ENCODE results near the gene ZNF358. TPM values are rescaled to one million over a fixed set of nuclear protein-coding genes. Genes with fewer than 3 reads are reported as not detected.

The ZNF358 gene
- total and polyA plus RNA-seq, 2 of the 13 experiments (the other 11 are each of a cell fraction or from before 2014, with no cell fraction given) = 9.1 to 37.0 TPM

DNA sequence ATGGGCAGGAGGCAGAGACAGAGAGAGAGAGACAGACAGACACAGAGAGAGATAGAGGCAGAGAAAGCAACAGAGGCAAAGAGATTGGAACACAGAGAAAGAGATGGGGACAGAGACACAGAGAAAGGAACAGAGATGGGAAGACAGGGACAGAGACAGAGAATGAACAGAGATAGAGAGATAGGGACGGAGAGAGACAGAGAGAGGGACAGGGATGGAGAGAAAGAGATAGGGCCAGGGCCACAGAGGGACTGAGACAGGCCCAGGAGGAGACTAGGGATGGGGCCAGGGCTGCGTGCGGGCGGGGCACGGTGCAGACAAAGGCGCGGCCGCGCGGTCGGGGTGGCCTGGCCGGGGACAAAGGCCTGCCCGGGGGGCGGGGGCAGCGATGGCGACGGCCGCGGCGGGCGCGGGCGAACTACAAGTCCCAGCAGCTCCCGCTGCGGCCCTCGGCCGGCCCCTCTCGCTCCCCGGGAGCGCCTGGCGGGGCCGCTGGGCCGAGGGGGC, at the start of gene ZNF358 (continued):
- TF ChIP-seq CREM (IDR thresholded peaks at IDR 0.05) (no peak), CREM (CRISPR knock-in tag; IDR thresholded peaks at IDR 0.05) (no peak), GATA4 (IDR thresholded peaks at IDR 0.05; ENCODE audit: borderline replicate concordance, low read depth) (no peak), ZUFSP (CRISPR knock-in tag; IDR thresholded peaks at IDR 0.05; ENCODE audit: borderline replicate concordance) (no peak), NFATC3 (CRISPR knock-in tag; IDR thresholded peaks at IDR 0.05) (no peak), TRIM24 (CRISPR knock-in tag; IDR thresholded peaks at IDR 0.05) (no peak), ZZZ3 (CRISPR knock-in tag; IDR thresholded peaks at IDR 0.05; ENCODE audit: borderline replicate concordance) (no peak), RORA (CRISPR knock-in tag; IDR thresholded peaks at IDR 0.05) (no peak), ZNF44 (CRISPR knock-in tag; IDR thresholded peaks at IDR 0.05) (no peak), ZNF792 (CRISPR knock-in tag; IDR thresholded peaks at IDR 0.05) (no peak), HMGA1 (CRISPR knock-in tag; conservative IDR thresholded peaks at IDR 0.05) (no peak), ZKSCAN5 (CRISPR knock-in tag; IDR thresholded peaks at IDR 0.05) (no peak), SNRNP70 (IDR thresholded peaks at IDR 0.05; ENCODE audit: low read depth, low read length) (no peak), ZNF614 (CRISPR knock-in tag; IDR thresholded peaks at IDR 0.05; ENCODE audit: borderline replicate concordance) (no peak), JUNB (CRISPR knock-in tag; IDR thresholded peaks at IDR 0.05; ENCODE audit: borderline replicate concordance) (no peak)
- TF ChIP-seq, protein P1, sequence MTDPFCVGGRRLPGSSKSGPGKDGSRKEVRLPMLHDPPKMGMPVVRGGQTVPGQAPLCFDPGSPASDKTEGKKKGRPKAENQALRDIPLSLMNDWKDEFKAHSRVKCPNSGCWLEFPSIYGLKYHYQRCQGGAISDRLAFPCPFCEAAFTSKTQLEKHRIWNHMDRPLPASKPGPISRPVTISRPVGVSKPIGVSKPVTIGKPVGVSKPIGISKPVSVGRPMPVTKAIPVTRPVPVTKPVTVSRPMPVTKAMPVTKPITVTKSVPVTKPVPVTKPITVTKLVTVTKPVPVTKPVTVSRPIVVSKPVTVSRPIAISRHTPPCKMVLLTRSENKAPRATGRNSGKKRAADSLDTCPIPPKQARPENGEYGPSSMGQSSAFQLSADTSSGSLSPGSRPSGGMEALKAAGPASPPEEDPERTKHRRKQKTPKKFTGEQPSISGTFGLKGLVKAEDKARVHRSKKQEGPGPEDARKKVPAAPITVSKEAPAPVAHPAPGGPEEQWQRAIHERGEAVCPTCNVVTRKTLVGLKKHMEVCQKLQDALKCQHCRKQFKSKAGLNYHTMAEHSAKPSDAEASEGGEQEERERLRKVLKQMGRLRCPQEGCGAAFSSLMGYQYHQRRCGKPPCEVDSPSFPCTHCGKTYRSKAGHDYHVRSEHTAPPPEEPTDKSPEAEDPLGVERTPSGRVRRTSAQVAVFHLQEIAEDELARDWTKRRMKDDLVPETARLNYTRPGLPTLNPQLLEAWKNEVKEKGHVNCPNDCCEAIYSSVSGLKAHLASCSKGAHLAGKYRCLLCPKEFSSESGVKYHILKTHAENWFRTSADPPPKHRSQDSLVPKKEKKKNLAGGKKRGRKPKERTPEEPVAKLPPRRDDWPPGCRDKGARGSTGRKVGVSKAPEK (CRISPR knock-in tag; IDR thresholded peaks at IDR 0.05; ENCODE audit: borderline replicate concordance) = no peak
- TF ChIP-seq, protein P2, sequence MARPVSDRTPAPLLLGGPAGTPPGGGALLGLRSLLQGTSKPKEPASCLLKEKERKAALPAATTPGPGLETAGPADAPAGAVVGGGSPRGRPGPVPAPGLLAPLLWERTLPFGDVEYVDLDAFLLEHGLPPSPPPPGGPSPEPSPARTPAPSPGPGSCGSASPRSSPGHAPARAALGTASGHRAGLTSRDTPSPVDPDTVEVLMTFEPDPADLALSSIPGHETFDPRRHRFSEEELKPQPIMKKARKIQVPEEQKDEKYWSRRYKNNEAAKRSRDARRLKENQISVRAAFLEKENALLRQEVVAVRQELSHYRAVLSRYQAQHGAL (CRISPR knock-in tag; IDR thresholded peaks at IDR 0.05; ENCODE audit: not compliant biosample characterization) = no peak
- TF ChIP-seq, protein P3, sequence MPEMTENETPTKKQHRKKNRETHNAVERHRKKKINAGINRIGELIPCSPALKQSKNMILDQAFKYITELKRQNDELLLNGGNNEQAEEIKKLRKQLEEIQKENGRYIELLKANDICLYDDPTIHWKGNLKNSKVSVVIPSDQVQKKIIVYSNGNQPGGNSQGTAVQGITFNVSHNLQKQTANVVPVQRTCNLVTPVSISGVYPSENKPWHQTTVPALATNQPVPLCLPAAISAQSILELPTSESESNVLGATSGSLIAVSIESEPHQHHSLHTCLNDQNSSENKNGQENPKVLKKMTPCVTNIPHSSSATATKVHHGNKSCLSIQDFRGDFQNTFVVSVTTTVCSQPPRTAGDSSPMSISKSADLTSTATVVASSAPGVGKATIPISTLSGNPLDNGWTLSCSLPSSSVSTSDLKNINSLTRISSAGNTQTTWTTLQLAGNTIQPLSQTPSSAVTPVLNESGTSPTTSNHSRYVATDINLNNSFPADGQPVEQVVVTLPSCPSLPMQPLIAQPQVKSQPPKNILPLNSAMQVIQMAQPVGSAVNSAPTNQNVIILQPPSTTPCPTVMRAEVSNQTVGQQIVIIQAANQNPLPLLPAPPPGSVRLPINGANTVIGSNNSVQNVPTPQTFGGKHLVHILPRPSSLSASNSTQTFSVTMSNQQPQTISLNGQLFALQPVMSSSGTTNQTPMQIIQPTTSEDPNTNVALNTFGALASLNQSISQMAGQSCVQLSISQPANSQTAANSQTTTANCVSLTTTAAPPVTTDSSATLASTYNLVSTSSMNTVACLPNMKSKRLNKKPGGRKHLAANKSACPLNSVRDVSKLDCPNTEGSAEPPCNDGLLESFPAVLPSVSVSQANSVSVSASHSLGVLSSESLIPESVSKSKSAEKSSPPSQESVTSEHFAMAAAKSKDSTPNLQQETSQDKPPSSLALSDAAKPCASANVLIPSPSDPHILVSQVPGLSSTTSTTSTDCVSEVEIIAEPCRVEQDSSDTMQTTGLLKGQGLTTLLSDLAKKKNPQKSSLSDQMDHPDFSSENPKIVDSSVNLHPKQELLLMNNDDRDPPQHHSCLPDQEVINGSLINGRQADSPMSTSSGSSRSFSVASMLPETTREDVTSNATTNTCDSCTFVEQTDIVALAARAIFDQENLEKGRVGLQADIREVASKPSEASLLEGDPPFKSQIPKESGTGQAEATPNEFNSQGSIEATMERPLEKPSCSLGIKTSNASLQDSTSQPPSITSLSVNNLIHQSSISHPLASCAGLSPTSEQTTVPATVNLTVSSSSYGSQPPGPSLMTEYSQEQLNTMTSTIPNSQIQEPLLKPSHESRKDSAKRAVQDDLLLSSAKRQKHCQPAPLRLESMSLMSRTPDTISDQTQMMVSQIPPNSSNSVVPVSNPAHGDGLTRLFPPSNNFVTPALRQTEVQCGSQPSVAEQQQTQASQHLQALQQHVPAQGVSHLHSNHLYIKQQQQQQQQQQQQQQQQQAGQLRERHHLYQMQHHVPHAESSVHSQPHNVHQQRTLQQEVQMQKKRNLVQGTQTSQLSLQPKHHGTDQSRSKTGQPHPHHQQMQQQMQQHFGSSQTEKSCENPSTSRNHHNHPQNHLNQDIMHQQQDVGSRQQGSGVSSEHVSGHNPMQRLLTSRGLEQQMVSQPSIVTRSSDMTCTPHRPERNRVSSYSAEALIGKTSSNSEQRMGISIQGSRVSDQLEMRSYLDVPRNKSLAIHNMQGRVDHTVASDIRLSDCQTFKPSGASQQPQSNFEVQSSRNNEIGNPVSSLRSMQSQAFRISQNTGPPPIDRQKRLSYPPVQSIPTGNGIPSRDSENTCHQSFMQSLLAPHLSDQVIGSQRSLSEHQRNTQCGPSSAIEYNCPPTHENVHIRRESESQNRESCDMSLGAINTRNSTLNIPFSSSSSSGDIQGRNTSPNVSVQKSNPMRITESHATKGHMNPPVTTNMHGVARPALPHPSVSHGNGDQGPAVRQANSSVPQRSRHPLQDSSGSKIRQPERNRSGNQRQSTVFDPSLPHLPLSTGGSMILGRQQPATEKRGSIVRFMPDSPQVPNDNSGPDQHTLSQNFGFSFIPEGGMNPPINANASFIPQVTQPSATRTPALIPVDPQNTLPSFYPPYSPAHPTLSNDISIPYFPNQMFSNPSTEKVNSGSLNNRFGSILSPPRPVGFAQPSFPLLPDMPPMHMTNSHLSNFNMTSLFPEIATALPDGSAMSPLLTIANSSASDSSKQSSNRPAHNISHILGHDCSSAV (CRISPR knock-in tag; IDR thresholded peaks at IDR 0.05; ENCODE audit: borderline replicate concordance) = no peak

All from HepG2 (cell line).